B cell (primary cell): ENCODE results near the gene ZEB2.

Experiments used
- EZH2 ChIP-seq: IDR thresholded peaks from 2 replicates; pipeline ENCODE4 v1.6.1; 2012; ENCODE audit warnings: borderline replicate concordance, low read depth, mild to moderate bottlenecking, moderate library complexity, low read length; ENCODE audit not compliant: insufficient read depth, poor library complexity, severe bottlenecking
- TF ChIP-seq, protein P1 (sequence below): fragments of 200-600 bp; IDR thresholded peaks from one replicate; pipeline ENCODE4 v1.8.0; 2022; ENCODE audit warnings: antibody characterized with exemption, mild to moderate bottlenecking

DNA sequence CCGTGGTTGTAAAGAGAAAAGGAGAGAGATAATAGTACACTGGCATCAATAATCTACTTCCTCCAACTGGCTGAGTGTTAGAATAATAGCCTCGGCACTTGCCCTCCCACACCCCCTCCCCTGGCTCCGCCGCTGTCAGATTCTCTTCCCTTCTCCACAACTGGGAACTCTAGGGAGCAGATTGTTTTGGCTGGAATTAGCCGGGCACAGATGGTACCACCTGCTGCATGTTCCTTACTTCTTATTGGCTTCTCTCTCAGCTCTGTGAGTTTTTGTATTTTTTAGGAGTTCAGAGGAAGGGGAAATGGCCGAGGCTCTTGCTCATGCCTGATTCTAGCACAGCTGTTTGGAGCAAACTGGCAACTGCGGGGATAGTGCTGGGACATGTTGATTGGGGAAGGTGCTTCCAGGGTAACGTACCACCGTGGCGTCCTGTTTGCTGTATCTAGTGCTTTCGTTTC is 140.0 kb downstream of the ZEB2 start:
- TF ChIP-seq, protein P1, sequence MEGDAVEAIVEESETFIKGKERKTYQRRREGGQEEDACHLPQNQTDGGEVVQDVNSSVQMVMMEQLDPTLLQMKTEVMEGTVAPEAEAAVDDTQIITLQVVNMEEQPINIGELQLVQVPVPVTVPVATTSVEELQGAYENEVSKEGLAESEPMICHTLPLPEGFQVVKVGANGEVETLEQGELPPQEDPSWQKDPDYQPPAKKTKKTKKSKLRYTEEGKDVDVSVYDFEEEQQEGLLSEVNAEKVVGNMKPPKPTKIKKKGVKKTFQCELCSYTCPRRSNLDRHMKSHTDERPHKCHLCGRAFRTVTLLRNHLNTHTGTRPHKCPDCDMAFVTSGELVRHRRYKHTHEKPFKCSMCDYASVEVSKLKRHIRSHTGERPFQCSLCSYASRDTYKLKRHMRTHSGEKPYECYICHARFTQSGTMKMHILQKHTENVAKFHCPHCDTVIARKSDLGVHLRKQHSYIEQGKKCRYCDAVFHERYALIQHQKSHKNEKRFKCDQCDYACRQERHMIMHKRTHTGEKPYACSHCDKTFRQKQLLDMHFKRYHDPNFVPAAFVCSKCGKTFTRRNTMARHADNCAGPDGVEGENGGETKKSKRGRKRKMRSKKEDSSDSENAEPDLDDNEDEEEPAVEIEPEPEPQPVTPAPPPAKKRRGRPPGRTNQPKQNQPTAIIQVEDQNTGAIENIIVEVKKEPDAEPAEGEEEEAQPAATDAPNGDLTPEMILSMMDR: no peak
- no peak for TF ChIP-seq EZH2
